IPS DF 4.7 (cell line): ENCODE data around the gene NELFA.
"Not testable (repeated sequence)": the region's sequence is repeated elsewhere in the genome, so short reads cannot be mapped to it uniquely, and the experiment has no call there.

Source experiments
- DNase-seq: peaks from one replicate; pipeline ENCODE4 v3.0.0-alpha.2; 2013; ENCODE audit warnings: low spot score; ENCODE audit errors: extremely low read depth

The NELFA gene

GRCh38 chr4:1993718-1994516 is 14.9 kb downstream of the NELFA start:
- DNase-seq, result not testable (repeated sequence)

GRCh38 chr4:1993169-1993516 is 15.6 kb downstream of the NELFA start:
- no peak for DNase-seq

GRCh38 chr4:1992468-1993168 is 16.2 kb downstream of the NELFA start:
- DNase-seq, result no peak

GRCh38 chr4:1991596-1992434 is 17.0 kb downstream of the NELFA start:
- no peak for DNase-seq

- no peak for DNase-seq
Observed at GRCh38 chr4:1991087-1991486, 17.7 kb downstream of the NELFA start.

- DNase-seq, result no peak
Observed at GRCh38 chr4:1990676-1991075, 18.1 kb downstream of the NELFA start.

- DNase-seq, result no peak
Observed at GRCh38 chr4:1990348-1990645, 18.5 kb downstream of the NELFA start.

- no peak for DNase-seq
Observed at GRCh38 chr4:1989533-1990347, 19.0 kb downstream of the NELFA start.

- DNase-seq, result no peak
Observed at GRCh38 chr4:1988327-1988724, 20.4 kb downstream of the NELFA start.

- DNase-seq, result no peak
Observed at GRCh38 chr4:1987721-1988326, 20.9 kb downstream of the NELFA start.

- DNase-seq, result no peak
Observed at GRCh38 chr4:1987296-1987695, 21.5 kb downstream of the NELFA start.

GRCh38 chr4:1986578-1987210 is 22.1 kb downstream of the NELFA start:
- DNase-seq, result no peak

GRCh38 chr4:1985780-1986577 is 22.8 kb downstream of the NELFA start:
- no peak for DNase-seq

GRCh38 chr4:1985294-1985693 is 23.5 kb downstream of the NELFA start:
- DNase-seq, result no peak

- no peak for DNase-seq
Observed at GRCh38 chr4:1984406-1985191, 24.2 kb downstream of the NELFA start.

GRCh38 chr4:1983846-1984405 is 24.8 kb downstream of the NELFA start:
- DNase-seq, result no peak

GRCh38 chr4:1983053-1983845 is 25.5 kb downstream of the NELFA start:
- no peak for DNase-seq
